Measurements from ENCODE around the gene DKK3. TPM values are rescaled to one million over a fixed set of nuclear protein-coding genes. Genes with fewer than 3 reads are reported as not detected.

Gene DKK3
- total RNA-seq, 6 experiments from 2014 or later, result 3.0 to 16.9 (median 5.5) TPM

- 79% methylated on average over 2 of the region's 2 CpGs for WGBS (ENCODE audit: insufficient coverage, low coverage, low lambda C conversion rate, missing lambda C conversion rate)
- intact Hi-C loops (cut with DNase I), result no loop called here
- H3K27ac ChIP-seq, result no peak overlapping the region
Observed at GRCh38 chr11:11980200-11980599, 28.2 kb downstream of the DKK3 start.

DNA sequence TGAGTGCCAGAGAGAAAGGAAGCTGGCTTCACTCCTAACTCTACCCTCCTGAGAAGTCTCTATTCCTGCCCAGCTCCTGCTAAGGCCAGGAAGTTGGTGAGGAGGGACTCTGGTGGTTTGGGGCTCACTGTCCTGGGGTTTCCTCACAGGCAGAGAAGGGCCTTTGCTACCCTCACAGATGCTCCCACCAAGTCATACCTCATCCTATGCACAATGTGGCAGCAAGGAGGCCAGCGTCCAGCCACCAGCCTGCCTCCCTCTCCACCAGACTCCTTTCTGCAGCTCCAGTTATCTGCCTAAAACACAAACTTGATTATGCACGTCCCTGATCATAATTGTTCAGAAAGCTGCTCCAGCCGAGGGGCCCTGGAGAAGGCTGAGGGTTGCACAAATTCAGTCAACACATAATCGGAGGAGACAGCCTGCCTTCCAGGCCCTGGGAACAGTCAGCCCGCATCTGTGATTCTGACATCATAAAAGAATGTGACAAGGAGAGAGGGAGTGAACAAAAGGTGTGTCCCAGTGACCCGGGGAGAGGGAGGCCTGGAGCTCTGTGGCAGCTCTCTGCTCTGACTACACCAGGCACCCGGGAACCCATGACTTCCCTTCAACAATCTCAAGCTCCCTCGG is 28.8 kb downstream of the DKK3 start:
- Histone ChIP-seq H3K9me3 (no peaks in the 10 kb centered on the region), H3K4me1 (peaks cover 0 to 20% (median 10%) of the 10 kb centered on the region in 4 donors), H3K4me3 (no peak overlapping the region), H3K27ac (no peak overlapping the region), H3K27me3 (no peaks in the 10 kb centered on the region), H3K36me3 (no peaks in the 10 kb centered on the region)
- 61% methylated on average over 7 of the region's 8 CpGs for WGBS (ENCODE audit: insufficient coverage, low coverage, low lambda C conversion rate, missing lambda C conversion rate)
- no peak for ATAC-seq
- no peak for DNase-seq
- TF ChIP-seq POLR2A (IDR thresholded peaks at IDR 0.05) (no peak), CTCF (IDR thresholded peaks at IDR 0.05) (no peak)
- intact Hi-C loops (cut with DNase I), result no loop called here

More at GRCh38 chr11:11980200-11980599, 28.2 kb downstream of the DKK3 start:
- H3K9me3 ChIP-seq, result no peaks in the 10 kb centered on the region
- H3K4me1 ChIP-seq, result peaks cover 0 to 20% (median 10%) of the 10 kb centered on the region in 4 donors
- H3K36me3 ChIP-seq, result no peaks in the 10 kb centered on the region
- no peaks in the 10 kb centered on the region for H3K27me3 ChIP-seq
- no peak overlapping the region for H3K4me3 ChIP-seq
- DNase-seq (no peak), ATAC-seq (no peak)
- TF ChIP-seq CTCF (IDR thresholded peaks at IDR 0.05) (no peak), POLR2A (IDR thresholded peaks at IDR 0.05) (no peak)

GRCh38 chr11:11978792-11979487 is 29.5 kb downstream of the DKK3 start:
- intact Hi-C loops (cut with DNase I), result no loop called here
- no peaks in the 10 kb centered on the region for H3K9me3 ChIP-seq
- H3K27me3 ChIP-seq, result no peaks in the 10 kb centered on the region
- WGBS (ENCODE audit: insufficient coverage, low coverage, low lambda C conversion rate, missing lambda C conversion rate), result no CpG with 5 or more reads among the region's 13 CpGs
- DNase-seq, result no peak
- peaks cover 0 to 22% (median 10%) of the 10 kb centered on the region in 4 donors for H3K4me1 ChIP-seq
- H3K27ac ChIP-seq, result no peak overlapping the region
- no peak overlapping the region for H3K4me3 ChIP-seq
- no peak for TF ChIP-seq CTCF (IDR thresholded peaks at IDR 0.05)
- ATAC-seq, result peak in 2 of 4 donors; percentile 3 to 17
- no peaks in the 10 kb centered on the region for H3K36me3 ChIP-seq

DNA sequence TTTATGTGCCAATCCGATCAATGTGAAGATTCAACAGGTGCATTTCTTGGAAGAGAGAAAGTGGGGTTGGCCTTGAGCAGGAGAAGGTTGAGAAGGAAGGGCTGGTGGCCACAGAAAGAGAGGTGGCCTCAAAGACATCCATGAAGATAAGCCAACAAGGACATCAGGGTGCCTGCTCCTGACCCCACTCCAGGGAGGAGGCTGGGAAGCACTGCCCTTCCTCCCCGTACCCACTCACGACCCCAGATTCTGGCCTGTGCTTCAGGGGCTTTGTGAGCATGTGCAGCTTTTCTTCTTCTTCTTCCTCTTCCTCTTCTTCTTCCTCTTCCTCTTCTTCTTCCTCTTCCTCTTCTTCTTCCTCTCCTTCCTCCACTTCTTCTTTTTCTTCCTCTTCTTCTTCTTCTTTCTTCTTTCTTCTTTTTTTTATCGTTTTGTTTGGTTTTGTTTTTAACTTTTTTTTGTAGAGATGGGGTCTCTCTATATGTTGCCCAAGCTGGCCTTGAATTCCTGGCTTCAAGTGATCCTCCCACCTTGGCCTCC is 30.3 kb downstream of the DKK3 start:
- intact Hi-C loops (cut with DNase I), result no loop called here
- ATAC-seq, result no peak
- Histone ChIP-seq H3K27ac (peak overlapping the region in 1 of 3 donors; percentile 16), H3K4me3 (no peak overlapping the region), H3K27me3 (no peaks in the 10 kb centered on the region), H3K9me3 (no peaks in the 10 kb centered on the region), H3K4me1 (peaks cover 0 to 29% (median 13%) of the 10 kb centered on the region in 4 donors), H3K36me3 (no peaks in the 10 kb centered on the region)
- no peak for TF ChIP-seq CTCF (IDR thresholded peaks at IDR 0.05)
- TF ChIP-seq POLR2A (IDR thresholded peaks at IDR 0.05), result no peak
- 85% methylated on average over 4 of the region's 4 CpGs for WGBS (ENCODE audit: insufficient coverage, low coverage, low lambda C conversion rate, missing lambda C conversion rate)
- no peak for DNase-seq

Data from right lobe of liver (tissue), 6 donors.